ENCODE measurements around the gene SAMHD1. TPM values are rescaled to one million over a fixed set of nuclear protein-coding genes. Genes with fewer than 3 reads are reported as not detected.
"Not testable (repeated sequence)": the region's sequence is repeated elsewhere in the genome, so short reads cannot be mapped to it uniquely, and the experiment has no call there.

The SAMHD1 gene
- total and polyA plus RNA-seq, 9 of the 15 experiments (the other 6 are each of a cell fraction or from before 2014, with no cell fraction given) = 6.8 to 20.4 (median 14.8) TPM

GRCh38 chr20:36967636-36968035, 16.1 kb upstream of the SAMHD1 start (continued):
- TF ChIP-seq ETS1 (conservative IDR thresholded peaks at IDR 0.05; ENCODE audit: control insufficient read depth, low read depth, low read length) (no peak), TCF7L2 (IDR thresholded peaks at IDR 0.05; ENCODE audit: low read depth, low read length) (no peak), USF1 (CRISPR knock-in tag; IDR thresholded peaks at IDR 0.05) (no peak), RAD51 (IDR thresholded peaks at IDR 0.05; ENCODE audit: borderline replicate concordance, low read depth) (no peak)

- H3K9me1 ChIP-seq (ENCODE audit: control insufficient read depth, insufficient read depth, low read length); BruUV-seq (replicated peaks); in situ Hi-C loops (cut with MboI); H3K4me3 ChIP-seq; H3K4me1 ChIP-seq (replicated peaks in 1 of 2; ENCODE audit: control insufficient read depth in 2 of 2, insufficient read depth in 2 of 2, low read length in 2 of 2); H3K27me3 ChIP-seq (ENCODE audit: control insufficient read depth in 2 of 2, insufficient read depth in 2 of 2, low read length in 2 of 2); CTCF ChIA-PET (ENCODE audit: low intra/inter-chr PET ratio); H3K4me2 ChIP-seq (ENCODE audit: insufficient read depth, low read length); POLR2A ChIA-PET; FAIRE-seq; H3K9me3 ChIP-seq (replicated peaks; ENCODE audit: control insufficient read depth, insufficient read depth, low read depth, low read length); H3K79me2 ChIP-seq (ENCODE audit: control insufficient read depth, insufficient read depth, low read length); H3K36me3 ChIP-seq (ENCODE audit: control insufficient read depth, insufficient read depth, low read length); intact Hi-C loops (cut with micrococcal nuclease); DNase-seq (ENCODE audit: extremely low read depth in 1 of 4, low spot score in 3 of 4); H3K9ac ChIP-seq (ENCODE audit: insufficient read depth in 1 of 2, low read depth in 2 of 2, low read length in 2 of 2); H2AFZ ChIP-seq (ENCODE audit: low read depth, low read length); H3K27ac ChIP-seq (ENCODE audit: extremely low read depth, low read depth, low read length); H4K20me1 ChIP-seq (replicated peaks; ENCODE audit: control insufficient read depth, insufficient read depth, low read length): not testable (repeated sequence)
- ATAC-seq = peak; percentile 52; the same call in 2 of the 3 replicates
- 38% methylated on average over 3 of the region's 3 CpGs for WGBS (ENCODE audit: insufficient coverage, low coverage, missing lambda C conversion rate)
These were observed 15.5 kb upstream of the SAMHD1 start for GRCh38 chr20:36966965-36967364.

All from K562 (cell line).